GM12878 (cell line): ENCODE measurements around the gene DRD1. TPM values are rescaled to one million over a fixed set of nuclear protein-coding genes. Genes with fewer than 3 reads are reported as not detected.

Experiments
- ATAC-seq: fragments of 200-7000 bp; cut with Tn5 transposase; 3 replicates; pipeline ENCODE4 v1.9.1; 2020; ENCODE audit warnings: mild to moderate bottlenecking, moderate library complexity
- BruUV-seq: library from RNA; stranded (reverse); fragments of 400-500 nt; replicated peaks from 2 replicates; lab custom pipeline; 2021; lab: Mats Ljungman, UMichigan
- CTCF ChIA-PET: fragments of 300-600 bp; sonication (Branson Sonifier 250); formaldehyde crosslinking; extraction: SDS; loops from one replicate; lab custom pipeline; 2021; ENCODE audit warnings: inconsistent platforms; lab: Yijun Ruan, JAX
- POLR2A ChIA-PET: fragments of 350-600 bp; formaldehyde crosslinking; extraction: SDS; loops from one replicate; lab custom pipeline; 2021; ENCODE audit warnings: inconsistent platforms; lab: Charles Lee
- RAD21 ChIA-PET: fragments of 300-600 bp; sonication (Branson Sonifier 250); formaldehyde crosslinking; loops from one replicate; lab custom pipeline; 2023; ENCODE audit warnings: antibody characterized with exemption; ENCODE audit not compliant: unreplicated experiment; lab: Charles Lee
- SMC1A ChIA-PET: fragments of 300-600 bp; sonication (Branson Sonifier 250); formaldehyde crosslinking; loops from one replicate; lab custom pipeline; 2023; ENCODE audit not compliant: unreplicated experiment, uncharacterized antibody; lab: Charles Lee
- DNase-seq: peaks from one replicate; pipeline ENCODE4 v3.0.0-alpha.2; 2011; ENCODE audit warnings: low read depth, low spot score
- FAIRE-seq: peaks from 3 replicates; lab custom pipeline; 2011; peaks lifted over from hg19 to GRCh38; lab: Jason Lieb, UNC
- H2AFZ ChIP-seq: 2 replicates; pipeline ENCODE4 v1.6.0; 2011; ENCODE audit warnings: low read depth, low read length, control low read depth; ENCODE audit not compliant: control insufficient read depth
- H3K27ac ChIP-seq: 2 replicates; pipeline ENCODE4 v1.5.1; 2011; ENCODE audit warnings: control low read depth; ENCODE audit not compliant: control insufficient read depth, insufficient read depth
- H3K27me3 ChIP-seq, 2 experiments: replicated peaks in 1 of 2; 2 replicates each; pipeline versions ENCODE4 v1.6.0 to v1.6.1; 2011; ENCODE audit warnings: low read length in 1 of 2; ENCODE audit not compliant: control insufficient read depth in 2 of 2, insufficient read depth in 2 of 2
- H3K36me3 ChIP-seq, 2 experiments: 2 replicates each; pipeline ENCODE4 v1.5.1; 2011; ENCODE audit warnings: low read length in 1 of 2; ENCODE audit not compliant: control insufficient read depth in 2 of 2, insufficient read depth in 2 of 2
- H3K4me1 ChIP-seq: 2 replicates; pipeline ENCODE4 v1.6.1; 2011; ENCODE audit warnings: mild to moderate bottlenecking, low read length, moderate library complexity, mixed read lengths; ENCODE audit not compliant: control insufficient read depth, insufficient read depth
- H3K4me2 ChIP-seq: 2 replicates; pipeline ENCODE4 v1.6.0; 2011; ENCODE audit warnings: control low read depth; ENCODE audit not compliant: control insufficient read depth, insufficient read depth
- H3K4me3 ChIP-seq: fragments of 200-600 bp; sonication (generic); 2 replicates; pipeline ENCODE4 v1.5.1; 2016
- H3K79me2 ChIP-seq: 2 replicates; pipeline ENCODE4 v1.6.0; 2011; ENCODE audit warnings: low read length; ENCODE audit not compliant: control insufficient read depth, insufficient read depth
- H3K9ac ChIP-seq: 2 replicates; pipeline ENCODE4 v1.8.0; 2011; ENCODE audit warnings: low read length, control low read depth, mixed read lengths; ENCODE audit not compliant: control insufficient read depth, insufficient read depth
- H3K9me3 ChIP-seq: replicated peaks from 3 replicates; pipeline ENCODE4 v1.5.1; 2011; ENCODE audit warnings: mild to moderate bottlenecking, low read length; ENCODE audit not compliant: control insufficient read depth, insufficient read depth
- H4K20me1 ChIP-seq: 2 replicates; pipeline ENCODE4 v1.6.0; 2011; ENCODE audit not compliant: control insufficient read depth, insufficient read depth
- EED ChIP-seq: sonication (generic); IDR thresholded peaks from 2 replicates; pipeline ENCODE4 v1.6.1; 2016; ENCODE audit warnings: antibody characterized with exemption, low read depth
- EZH2 ChIP-seq: IDR thresholded peaks from 2 replicates; pipeline ENCODE4 v1.6.1; 2012; ENCODE audit warnings: low read depth, mild to moderate bottlenecking, control low read depth, inconsistent platforms, low read length, borderline replicate concordance; ENCODE audit not compliant: control insufficient read depth
- FOS ChIP-seq: IDR thresholded peaks from 3 replicates; pipeline ENCODE4 v1.6.1; 2011; ENCODE audit warnings: borderline replicate concordance; ENCODE audit not compliant: insufficient read length; ENCODE audit errors: extremely low read depth
- KLF5 ChIP-seq: fragments of 450-650 bp; IDR thresholded peaks from 2 replicates; pipeline ENCODE4 v1.6.1; 2014; ENCODE audit warnings: mild to moderate bottlenecking; ENCODE audit not compliant: partially characterized antibody
- MEF2B ChIP-seq: fragments of 450-650 bp; IDR thresholded peaks from 2 replicates; pipeline ENCODE4 v1.6.1; 2018; ENCODE audit warnings: mild to moderate bottlenecking, moderate library complexity; ENCODE audit not compliant: partially characterized antibody, poor library complexity, severe bottlenecking
- MTA3 ChIP-seq: IDR thresholded peaks from 2 replicates; pipeline ENCODE4 v1.6.1; 2012; ENCODE audit warnings: low read length, inconsistent platforms, borderline replicate concordance
- NRF1 ChIP-seq: conservative IDR thresholded peaks from 2 replicates; pipeline ENCODE4 v1.6.1; 2011; ENCODE audit warnings: mild to moderate bottlenecking, low read depth, low read length, improper control_type of control experiment
- PAX5 ChIP-seq: IDR thresholded peaks from 2 replicates; pipeline ENCODE4 v1.6.1; 2011; ENCODE audit warnings: low read depth, low read length, borderline replicate concordance
- PML ChIP-seq: IDR thresholded peaks from 2 replicates; pipeline ENCODE4 v1.6.1; 2012; ENCODE audit warnings: low read length, inconsistent platforms
- RCOR1 ChIP-seq: conservative IDR thresholded peaks from 2 replicates; pipeline ENCODE4 v1.6.1; 2012; ENCODE audit warnings: low read depth, low read length, improper control_type of control experiment
- SIN3A ChIP-seq: IDR thresholded peaks from 2 replicates; pipeline ENCODE4 v1.6.1; 2012; ENCODE audit warnings: low read depth, low read length, improper control_type of control experiment
- ZNF24 ChIP-seq: fragments of 450-650 bp; IDR thresholded peaks from 2 replicates; pipeline ENCODE4 v1.6.1; 2017; ENCODE audit warnings: antibody characterized with exemption, mild to moderate bottlenecking
- ZNF592 ChIP-seq: fragments of 450-650 bp; IDR thresholded peaks from 2 replicates; pipeline ENCODE4 v1.6.1; 2017; ENCODE audit warnings: mild to moderate bottlenecking, moderate library complexity
- WGBS: methylation state at CpG from one replicate; pipeline ENCODE4 v1.1.6; 2016; ENCODE audit warnings: low lambda C conversion rate; ENCODE audit not compliant: insufficient replicate concordance, insufficient coverage; ENCODE audit errors: missing lambda C conversion rate; 5-methylcytosine and 5-hydroxymethylcytosine counted together
- in situ Hi-C: fragments of 300-500 bp; cut with MboI; formaldehyde crosslinking; loops from 9 replicates; pipeline ENCODE4 v1.14.3; 2018; ENCODE audit warnings: mixed read lengths
- intact Hi-C: fragments of 100-400 bp; cut with micrococcal nuclease; formaldehyde crosslinking; loops from one replicate; pipeline ENCODE4 v1.14.2; 2022; ENCODE audit not compliant: unreplicated experiment
- polyA plus RNA-seq, 11 experiments: library from polyadenylated mRNA; depleted of rRNA in 4 of 11; unstranded in 6 of 11; stranded (reverse) in 5 of 11; fragments of >200 nt; fragmentation: Nextera tagmentation in 4 of 11; fragmentation: Illumina TruSeq in 1 of 11; extraction: Ambion mirVana in 4 of 11; extraction: Trizol in 1 of 11; gene quantifications; 1 replicate in 1 of 11; 2 replicates in 10 of 11; pipeline versions ENCODE4 v1.2.1 to v1.2.3, GENCODE V29; 2011 to 2016; ENCODE audit warnings: inconsistent platforms in 2 of 11, missing spikeins in 2 of 11, low read depth in 1 of 11
- total RNA-seq, 4 experiments: library from RNA; depleted of rRNA in 3 of 4; stranded (reverse); fragments of >200 nt in 3 of 4; fragmentation: Illumina TruSeq in 1 of 4; extraction: Trizol in 1 of 4; gene quantifications; 2 replicates each; pipeline versions ENCODE4 v1.2.1 to v1.2.3, GENCODE V29; 2013 to 2021
- TF ChIP-seq, protein P1 (sequence below): IDR thresholded peaks from 2 replicates; pipeline ENCODE4 v1.6.1; 2011; ENCODE audit warnings: low read depth, low read length, improper control_type of control experiment, borderline replicate concordance
- TF ChIP-seq, protein P2 (sequence below): fragments of 450-650 bp; IDR thresholded peaks from 2 replicates; pipeline ENCODE4 v1.6.1; 2017; ENCODE audit warnings: mild to moderate bottlenecking

DRD1 gene
- total and polyA plus RNA-seq, 10 of the 15 experiments (the other 5 are each of a cell fraction or from before 2014, with no cell fraction given): not detected

- TF ChIP-seq ZNF592 (no peak), ZNF24 (no peak), PML (no peak), EED (no peak), FOS (no peak), MTA3 (no peak)
These were observed 47.2 kb upstream of the DRD1 start (continued) for GRCh38 chr5:175491223-175491622.

DNA sequence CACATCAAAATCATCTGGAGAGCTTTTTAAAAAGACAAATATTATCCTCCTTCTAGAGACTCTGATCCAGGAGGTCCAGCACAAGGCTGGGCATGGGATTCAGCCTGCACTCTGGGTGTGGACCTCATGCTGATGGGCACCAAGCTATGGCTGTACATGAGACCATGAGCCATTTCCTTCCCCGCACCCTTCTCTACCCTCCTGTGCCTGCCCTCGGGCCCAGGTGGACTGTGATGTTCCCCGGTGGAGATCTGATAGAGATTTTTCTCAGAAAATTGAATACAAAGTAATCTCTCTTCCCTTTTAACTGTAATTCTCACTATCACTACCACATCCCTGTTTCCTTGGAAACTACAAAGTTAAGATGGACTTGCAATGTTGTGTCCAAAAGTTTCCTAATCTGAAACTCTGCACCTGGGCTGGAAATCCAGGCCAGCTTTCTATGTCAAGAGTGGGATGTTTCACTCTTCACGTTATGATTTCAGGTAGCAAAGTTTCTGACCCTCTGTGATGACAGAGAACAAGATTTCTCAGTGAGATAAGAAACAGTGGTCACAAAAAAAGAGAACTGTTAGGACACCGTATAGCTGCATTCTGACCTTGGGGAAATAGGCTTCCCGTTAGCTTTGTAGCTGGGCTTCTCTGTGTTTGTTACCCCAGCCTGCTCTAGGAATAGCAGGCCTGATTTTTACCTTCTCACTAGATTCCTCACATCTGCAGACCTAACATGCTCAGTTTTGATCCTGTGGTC is 45.9 kb upstream of the DRD1 start:
- Histone ChIP-seq H3K4me3 (no peak overlapping the region), H3K79me2 (peaks cover 50% of the 10 kb centered on the region), H3K4me2 (no peak overlapping the region), H2AFZ (no peak overlapping the region), H4K20me1 (peaks cover 9% of the 10 kb centered on the region), H3K9ac (no peak overlapping the region), H3K9me3 (no peaks in the 10 kb centered on the region), H3K36me3 (peaks cover 6 to 26% of the 10 kb centered on the region in 2 experiments), H3K4me1 (no peaks in the 10 kb centered on the region), H3K27ac (no peak overlapping the region), H3K27me3 (no peaks in the 10 kb centered on the region)
- FAIRE-seq: peak; percentile 38
- ChIA-PET POLR2A (no interaction called here), CTCF (interaction anchor here (2.0 to 2.8 kb wide), 2 partner anchors 10 to 25 kb away, joined by 11 read pairs; no protein-coding TSS in a partner anchor), RAD21 (no interaction called here), SMC1A (interaction anchor here (1.1 to 1.7 kb wide), 2 partner anchors 10 to 44 kb away, joined by 3 to 4 read pairs; no protein-coding TSS in a partner anchor)
- intact Hi-C loops: no loop called here
- in situ Hi-C loops: no loop called here
- DNase-seq: no peak
- no TSS peak for BruUV-seq
- 76% methylated on average over 6 of the region's 6 CpGs for WGBS
- ATAC-seq: no peak; the same call in 2 of the 3 replicates
- TF ChIP-seq, protein P1, sequence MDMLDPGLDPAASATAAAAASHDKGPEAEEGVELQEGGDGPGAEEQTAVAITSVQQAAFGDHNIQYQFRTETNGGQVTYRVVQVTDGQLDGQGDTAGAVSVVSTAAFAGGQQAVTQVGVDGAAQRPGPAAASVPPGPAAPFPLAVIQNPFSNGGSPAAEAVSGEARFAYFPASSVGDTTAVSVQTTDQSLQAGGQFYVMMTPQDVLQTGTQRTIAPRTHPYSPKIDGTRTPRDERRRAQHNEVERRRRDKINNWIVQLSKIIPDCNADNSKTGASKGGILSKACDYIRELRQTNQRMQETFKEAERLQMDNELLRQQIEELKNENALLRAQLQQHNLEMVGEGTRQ: no peak
- TF ChIP-seq EZH2 (no peak), MEF2B (no peak), KLF5 (no peak), PAX5 (no peak), SIN3A (no peak), RCOR1 (no peak), NRF1 (no peak)
- TF ChIP-seq, protein P2, sequence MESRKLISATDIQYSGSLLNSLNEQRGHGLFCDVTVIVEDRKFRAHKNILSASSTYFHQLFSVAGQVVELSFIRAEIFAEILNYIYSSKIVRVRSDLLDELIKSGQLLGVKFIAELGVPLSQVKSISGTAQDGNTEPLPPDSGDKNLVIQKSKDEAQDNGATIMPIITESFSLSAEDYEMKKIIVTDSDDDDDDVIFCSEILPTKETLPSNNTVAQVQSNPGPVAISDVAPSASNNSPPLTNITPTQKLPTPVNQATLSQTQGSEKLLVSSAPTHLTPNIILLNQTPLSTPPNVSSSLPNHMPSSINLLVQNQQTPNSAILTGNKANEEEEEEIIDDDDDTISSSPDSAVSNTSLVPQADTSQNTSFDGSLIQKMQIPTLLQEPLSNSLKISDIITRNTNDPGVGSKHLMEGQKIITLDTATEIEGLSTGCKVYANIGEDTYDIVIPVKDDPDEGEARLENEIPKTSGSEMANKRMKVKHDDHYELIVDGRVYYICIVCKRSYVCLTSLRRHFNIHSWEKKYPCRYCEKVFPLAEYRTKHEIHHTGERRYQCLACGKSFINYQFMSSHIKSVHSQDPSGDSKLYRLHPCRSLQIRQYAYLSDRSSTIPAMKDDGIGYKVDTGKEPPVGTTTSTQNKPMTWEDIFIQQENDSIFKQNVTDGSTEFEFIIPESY: no peak
